Neural progenitor cell (in vitro differentiated cells): ENCODE results near the gene ENTPD7.

Experiments
- EZH2 ChIP-seq: fragments of 200-600 bp; sonication (generic); IDR thresholded peaks from 2 replicates; pipeline ENCODE4 v1.6.1; 2017; ENCODE audit warnings: antibody characterized with exemption, mild to moderate bottlenecking, moderate library complexity
- TF ChIP-seq, protein P1 (sequence below): fragments of 200-600 bp; sonication (generic); IDR thresholded peaks from 2 replicates; pipeline ENCODE4 v1.5.1; 2017; ENCODE audit warnings: antibody characterized with exemption, mild to moderate bottlenecking

DNA sequence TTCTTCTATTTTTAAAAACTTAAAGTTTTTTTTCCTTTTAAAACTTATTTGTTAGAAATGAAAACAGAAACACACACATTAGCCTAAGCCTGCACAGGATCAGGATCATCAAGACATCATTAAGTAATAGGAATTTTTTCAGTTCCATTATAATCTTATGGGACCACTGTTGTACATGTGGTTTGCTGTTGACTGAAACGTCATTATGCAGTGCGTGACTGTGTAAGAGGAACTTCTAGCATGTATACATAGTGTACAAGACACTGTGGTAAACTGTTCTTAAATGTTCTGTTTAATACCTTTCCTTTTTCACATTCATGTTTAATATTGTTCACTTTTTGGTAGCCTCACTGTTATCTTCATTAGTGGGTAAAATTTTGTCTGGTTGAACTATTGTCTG lies 12.1 kb downstream of the ENTPD7 start:
- TF ChIP-seq, protein P1, sequence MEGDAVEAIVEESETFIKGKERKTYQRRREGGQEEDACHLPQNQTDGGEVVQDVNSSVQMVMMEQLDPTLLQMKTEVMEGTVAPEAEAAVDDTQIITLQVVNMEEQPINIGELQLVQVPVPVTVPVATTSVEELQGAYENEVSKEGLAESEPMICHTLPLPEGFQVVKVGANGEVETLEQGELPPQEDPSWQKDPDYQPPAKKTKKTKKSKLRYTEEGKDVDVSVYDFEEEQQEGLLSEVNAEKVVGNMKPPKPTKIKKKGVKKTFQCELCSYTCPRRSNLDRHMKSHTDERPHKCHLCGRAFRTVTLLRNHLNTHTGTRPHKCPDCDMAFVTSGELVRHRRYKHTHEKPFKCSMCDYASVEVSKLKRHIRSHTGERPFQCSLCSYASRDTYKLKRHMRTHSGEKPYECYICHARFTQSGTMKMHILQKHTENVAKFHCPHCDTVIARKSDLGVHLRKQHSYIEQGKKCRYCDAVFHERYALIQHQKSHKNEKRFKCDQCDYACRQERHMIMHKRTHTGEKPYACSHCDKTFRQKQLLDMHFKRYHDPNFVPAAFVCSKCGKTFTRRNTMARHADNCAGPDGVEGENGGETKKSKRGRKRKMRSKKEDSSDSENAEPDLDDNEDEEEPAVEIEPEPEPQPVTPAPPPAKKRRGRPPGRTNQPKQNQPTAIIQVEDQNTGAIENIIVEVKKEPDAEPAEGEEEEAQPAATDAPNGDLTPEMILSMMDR = no peak
- TF ChIP-seq EZH2 = no peak
